NOMO-1 treated with dmso at 0.1 percent for 144 hours (cell line): ENCODE results near the gene TKT.

Source experiments
- DNase-seq: peaks from one replicate; lab custom pipeline; 2025; ENCODE audit not compliant: unreplicated experiment; lab: John Stamatoyannopoulos, UW

The TKT gene

GRCh38 chr3:53225651-53226050 is 30.2 kb downstream of the TKT start:
- no peak for DNase-seq

GRCh38 chr3:53225181-53225580 is 30.6 kb downstream of the TKT start:
- no peak for DNase-seq

GRCh38 chr3:53224536-53224935 is 31.3 kb downstream of the TKT start:
- DNase-seq: no peak

- no peak for DNase-seq
Measured at GRCh38 chr3:53224026-53224425, 31.8 kb downstream of the TKT start.

- DNase-seq: no peak
Measured at GRCh38 chr3:53223541-53223966, 32.3 kb downstream of the TKT start.

GRCh38 chr3:53223025-53223424 is 32.8 kb downstream of the TKT start:
- DNase-seq: no peak

GRCh38 chr3:53222183-53222901 is 33.5 kb downstream of the TKT start:
- no peak for DNase-seq

- no peak for DNase-seq
Measured at GRCh38 chr3:53221827-53222182, 34.0 kb downstream of the TKT start.

GRCh38 chr3:53221345-53221744 is 34.5 kb downstream of the TKT start:
- no peak for DNase-seq

GRCh38 chr3:53219895-53220483 is 35.8 kb downstream of the TKT start:
- DNase-seq: peak; percentile 71

GRCh38 chr3:53218131-53218530 is 37.7 kb downstream of the TKT start:
- DNase-seq: peak; percentile 76

- no peak for DNase-seq
Measured at GRCh38 chr3:53217175-53217574, 38.6 kb downstream of the TKT start.

GRCh38 chr3:53216723-53217122 is 39.1 kb downstream of the TKT start:
- DNase-seq: no peak

GRCh38 chr3:53215816-53216215 is 40.0 kb downstream of the TKT start:
- no peak for DNase-seq

GRCh38 chr3:53213276-53213675 is 42.5 kb downstream of the TKT start:
- no peak for DNase-seq

- DNase-seq: no peak
Measured at GRCh38 chr3:53211706-53212702, 43.8 kb downstream of the TKT start.

- no peak for DNase-seq
Measured at GRCh38 chr3:53202331-53203015, 53.3 kb downstream of the TKT start.

- no peak for DNase-seq
Measured at GRCh38 chr3:53200501-53201498, 55.0 kb downstream of the TKT start.

GRCh38 chr3:53199834-53200233 is 56.0 kb downstream of the TKT start:
- DNase-seq: no peak

GRCh38 chr3:53198996-53199395 is 56.8 kb downstream of the TKT start:
- DNase-seq: no peak
